GM21390 (cell line): ENCODE measurements around the gene SEMA3C.
A peak's percentile ranks its signal among the peaks of the same experiment; 100 is the strongest.

ENCODE experiments used
- ATAC-seq: cut with Tn5 transposase; IDR thresholded peaks from one replicate; pipeline ENCODE4 v1.9.1; 2021; ENCODE audit not compliant: unreplicated experiment

The SEMA3C gene

GRCh38 chr7:80918909-80919721 lies at the start of gene SEMA3C:
Gene SEMA3C (minus strand): TSS chr7:80919051. CDS start chr7:80916781, 2,270 bp downstream.
- peak; percentile 71 for ATAC-seq

GRCh38 chr7:80968606-80969005 lies 49.8 kb upstream of the SEMA3C start:
- no peak for ATAC-seq

- no peak for ATAC-seq
Observed at GRCh38 chr7:80967917-80968297, 49.1 kb upstream of the SEMA3C start.

GRCh38 chr7:80967071-80967916 lies 48.4 kb upstream of the SEMA3C start:
- no peak for ATAC-seq

- no peak for ATAC-seq
Observed at GRCh38 chr7:80960244-80960795, 41.5 kb upstream of the SEMA3C start.

GRCh38 chr7:80957226-80957777 lies 38.5 kb upstream of the SEMA3C start:
- ATAC-seq: no peak

GRCh38 chr7:80954191-80954590 lies 35.3 kb upstream of the SEMA3C start:
- ATAC-seq: no peak

- no peak for ATAC-seq
Observed at GRCh38 chr7:80950550-80950967, 31.7 kb upstream of the SEMA3C start.

- no peak for ATAC-seq
Observed at GRCh38 chr7:80949449-80949848, 30.6 kb upstream of the SEMA3C start.

- ATAC-seq: no peak
Observed at GRCh38 chr7:80946858-80947257, 28.0 kb upstream of the SEMA3C start.

- no peak for ATAC-seq
Observed at GRCh38 chr7:80945976-80946375, 27.1 kb upstream of the SEMA3C start.

GRCh38 chr7:80943342-80943741 lies 24.5 kb upstream of the SEMA3C start:
- ATAC-seq: no peak

- no peak for ATAC-seq
Observed at GRCh38 chr7:80942261-80943041, 23.6 kb upstream of the SEMA3C start.

- no peak for ATAC-seq
Observed at GRCh38 chr7:80941208-80941758, 22.4 kb upstream of the SEMA3C start.

GRCh38 chr7:80940539-80941207 lies 21.8 kb upstream of the SEMA3C start:
- no peak for ATAC-seq

GRCh38 chr7:80937336-80937735 lies 18.5 kb upstream of the SEMA3C start:
- no peak for ATAC-seq

- ATAC-seq: no peak
Observed at GRCh38 chr7:80935991-80936780, 17.3 kb upstream of the SEMA3C start.

- no peak for ATAC-seq
Observed at GRCh38 chr7:80934321-80934720, 15.5 kb upstream of the SEMA3C start.

GRCh38 chr7:80932536-80932935 lies 13.7 kb upstream of the SEMA3C start:
- no peak for ATAC-seq
